Panc1 (cell line): ENCODE results near the gene CACNG1. TPM values are rescaled to one million over a fixed set of nuclear protein-coding genes. Genes with fewer than 3 reads are reported as not detected.
A peak's percentile ranks its signal among the peaks of the same experiment; 100 is the strongest.

Experiments
- ATAC-seq: fragments of 200-7000 bp; cut with Tn5 transposase; 2 replicates; pipeline ENCODE4 v1.9.1; 2020; ENCODE audit warnings: mild to moderate bottlenecking, moderate library complexity
- BruUV-seq: library from RNA; stranded (reverse); fragments of 400-500 nt; replicated peaks from 2 replicates; lab custom pipeline; 2021; lab: Mats Ljungman, UMichigan
- CTCF ChIA-PET: fragments of 300-600 bp; sonication (Branson Sonifier 250); formaldehyde crosslinking; loops from one replicate; lab custom pipeline; 2022; ENCODE audit warnings: antibody characterized with exemption; lab: Charles Lee
- POLR2A ChIA-PET: fragments of 300-600 bp; sonication (Branson Sonifier 250); formaldehyde crosslinking; loops from one replicate; lab custom pipeline; 2022; ENCODE audit warnings: antibody characterized with exemption; lab: Charles Lee
- DNase-seq: peaks from one replicate; pipeline ENCODE4 v3.0.0-alpha.2; 2010; ENCODE audit warnings: low read depth, low spot score
- H3K27ac ChIP-seq: 2 replicates; pipeline ENCODE4 v1.5.1; 2011; ENCODE audit warnings: mild to moderate bottlenecking, low read length, inconsistent platforms
- H3K27me3 ChIP-seq: fragments of 200-500 bp; sonication (Bioruptor generic); 2 replicates; pipeline ENCODE4 v1.6.0; 2014; ENCODE audit warnings: low read length, inconsistent platforms; ENCODE audit not compliant: control insufficient read depth, insufficient read depth
- H3K36me3 ChIP-seq: fragments of 200-500 bp; sonication (Bioruptor generic); 2 replicates; pipeline ENCODE4 v1.5.1; 2014; ENCODE audit warnings: inconsistent platforms, mild to moderate bottlenecking, low read length, moderate library complexity; ENCODE audit not compliant: control insufficient read depth, insufficient read depth
- H3K4me1 ChIP-seq: 2 replicates; pipeline ENCODE4 v1.5.1; 2011; ENCODE audit warnings: inconsistent platforms, mild to moderate bottlenecking, low read length, moderate library complexity; ENCODE audit not compliant: control insufficient read depth, insufficient read depth
- H3K4me3 ChIP-seq, 2 experiments: 2 replicates each; pipeline ENCODE4 v1.5.1; 2011 to 2012; ENCODE audit warnings: low read depth in 2 of 2, low read length in 2 of 2, mild to moderate bottlenecking in 2 of 2, inconsistent platforms in 1 of 2, moderate library complexity in 1 of 2
- H3K9me3 ChIP-seq: fragments of 200-500 bp; sonication (Bioruptor generic); 2 replicates; pipeline ENCODE4 v1.5.1; 2014; ENCODE audit warnings: low read depth, mild to moderate bottlenecking, inconsistent platforms, low read length, moderate library complexity; ENCODE audit not compliant: control insufficient read depth, insufficient read depth
- POLR2AphosphoS5 ChIP-seq: IDR thresholded peaks from 2 replicates; pipeline ENCODE4 v1.6.1; 2012; ENCODE audit warnings: mild to moderate bottlenecking, low read depth, low read length, moderate library complexity
- SIN3A ChIP-seq: IDR thresholded peaks from 2 replicates; pipeline ENCODE4 v1.6.1; 2012; ENCODE audit warnings: low read depth, mild to moderate bottlenecking, low read length, moderate library complexity, borderline replicate concordance; ENCODE audit not compliant: insufficient read depth
- TCF7L2 ChIP-seq: IDR thresholded peaks from 2 replicates; pipeline ENCODE4 v1.6.1; 2011; ENCODE audit warnings: mild to moderate bottlenecking, low read depth, low read length, inconsistent platforms
- in situ Hi-C: cut with HindIII; loops from 2 replicates; pipeline ENCODE4 v1.10.0; 2016; ENCODE audit warnings: low sequenced_read_pairs, low pct_unique_long_range_greater_than_20kb
- intact Hi-C: fragments of 100-400 bp; cut with micrococcal nuclease; formaldehyde crosslinking; loops from one replicate; pipeline ENCODE4 v1.10.0; 2022; ENCODE audit not compliant: unreplicated experiment
- total RNA-seq: library from RNA; stranded (reverse); gene quantifications from one replicate; pipeline ENCODE4 v1.2.1, GENCODE V29; 2021; ENCODE audit not compliant: unreplicated experiment
- TF ChIP-seq, protein P1 (sequence below): fragments of 450-650 bp; IDR thresholded peaks from 2 replicates; pipeline ENCODE4 v1.5.1; 2017; ENCODE audit warnings: mild to moderate bottlenecking
- TF ChIP-seq, protein P2 (sequence below), 2 experiments: IDR thresholded peaks; 2 replicates each; pipeline ENCODE4 v1.6.1; 2011 to 2012; ENCODE audit warnings: low read depth in 2 of 2, control low read depth in 1 of 2, low read length in 1 of 2, mild to moderate bottlenecking in 1 of 2, moderate library complexity in 1 of 2; ENCODE audit not compliant: insufficient read depth in 1 of 2

CACNG1 gene
- total RNA-seq, 1 experiment from 2014 or later, result 0.13 TPM

DNA sequence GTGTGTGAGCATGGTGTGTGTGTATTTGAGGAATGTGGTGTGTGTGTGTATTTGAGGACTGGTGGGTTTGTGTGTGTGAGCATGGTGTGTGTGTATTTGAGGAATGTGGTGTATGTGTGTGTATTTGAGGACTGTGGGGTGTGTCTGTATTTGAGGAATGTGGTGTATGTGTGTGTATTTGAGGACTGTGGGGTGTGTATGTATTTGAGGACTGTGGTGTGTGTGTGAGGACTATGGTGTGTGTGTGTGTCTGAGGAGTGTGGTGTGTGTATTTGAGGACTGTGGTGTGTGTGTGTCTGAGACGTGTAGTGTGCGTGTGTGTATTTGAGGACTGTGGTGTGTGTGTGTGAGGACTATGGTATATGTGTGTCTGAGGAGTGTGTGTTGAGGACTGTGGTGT is 18.0 kb upstream of the CACNG1 start:
- intact Hi-C loops, result no loop called here
- Histone ChIP-seq H3K4me1 (no peaks in the 10 kb centered on the region), H3K36me3 (no peaks in the 10 kb centered on the region), H3K9me3 (no peaks in the 10 kb centered on the region), H3K27ac (no peak overlapping the region), H3K4me3 (no peak overlapping the region), H3K27me3 (no peaks in the 10 kb centered on the region)
- in situ Hi-C loops, result no loop called here
- ChIA-PET CTCF (no interaction called here), POLR2A (no interaction called here)
- no TSS peak for BruUV-seq
- ATAC-seq (no peak), DNase-seq (no peak)
- TF ChIP-seq SIN3A (no peak), TCF7L2 (no peak)
- TF ChIP-seq, protein P1, sequence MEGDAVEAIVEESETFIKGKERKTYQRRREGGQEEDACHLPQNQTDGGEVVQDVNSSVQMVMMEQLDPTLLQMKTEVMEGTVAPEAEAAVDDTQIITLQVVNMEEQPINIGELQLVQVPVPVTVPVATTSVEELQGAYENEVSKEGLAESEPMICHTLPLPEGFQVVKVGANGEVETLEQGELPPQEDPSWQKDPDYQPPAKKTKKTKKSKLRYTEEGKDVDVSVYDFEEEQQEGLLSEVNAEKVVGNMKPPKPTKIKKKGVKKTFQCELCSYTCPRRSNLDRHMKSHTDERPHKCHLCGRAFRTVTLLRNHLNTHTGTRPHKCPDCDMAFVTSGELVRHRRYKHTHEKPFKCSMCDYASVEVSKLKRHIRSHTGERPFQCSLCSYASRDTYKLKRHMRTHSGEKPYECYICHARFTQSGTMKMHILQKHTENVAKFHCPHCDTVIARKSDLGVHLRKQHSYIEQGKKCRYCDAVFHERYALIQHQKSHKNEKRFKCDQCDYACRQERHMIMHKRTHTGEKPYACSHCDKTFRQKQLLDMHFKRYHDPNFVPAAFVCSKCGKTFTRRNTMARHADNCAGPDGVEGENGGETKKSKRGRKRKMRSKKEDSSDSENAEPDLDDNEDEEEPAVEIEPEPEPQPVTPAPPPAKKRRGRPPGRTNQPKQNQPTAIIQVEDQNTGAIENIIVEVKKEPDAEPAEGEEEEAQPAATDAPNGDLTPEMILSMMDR, result no peak

DNA sequence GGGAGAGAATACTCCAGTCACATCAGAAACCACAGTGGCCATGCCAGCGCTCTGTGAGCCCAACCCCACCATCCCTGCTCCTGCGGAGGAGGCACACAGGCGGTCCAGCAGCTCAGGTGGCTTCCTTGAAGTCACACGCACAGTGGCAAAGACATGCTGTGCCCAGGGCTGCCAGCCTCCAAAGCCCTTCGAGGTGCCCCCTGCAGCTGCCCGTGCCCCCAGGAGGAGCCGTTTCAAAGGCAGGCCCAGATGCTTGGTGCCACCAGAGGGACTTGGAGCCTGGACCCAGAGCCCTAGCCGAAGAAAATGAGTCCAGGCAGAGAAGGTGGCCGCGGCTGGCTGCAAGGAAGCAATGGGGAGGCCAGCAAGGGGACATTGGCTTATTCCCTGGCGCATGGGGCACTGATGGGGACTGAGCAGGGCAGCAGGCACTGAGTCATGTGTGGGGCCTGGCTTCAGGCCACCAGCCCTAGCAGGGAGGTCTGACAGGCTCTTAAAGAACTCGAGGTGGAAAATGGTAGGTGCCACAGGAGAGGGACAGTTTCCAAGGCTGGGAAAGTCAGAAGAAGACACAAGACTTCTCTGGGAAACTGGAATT is 17.2 kb upstream of the CACNG1 start:
- intact Hi-C loops, result no loop called here
- no peak for DNase-seq
- CTCF ChIA-PET, result no interaction called here

More for the DNA sequence above, 17.2 kb upstream of the CACNG1 start:
- TF ChIP-seq POLR2AphosphoS5 (no peak), SIN3A (no peak), TCF7L2 (no peak)
- TF ChIP-seq, protein P2, sequence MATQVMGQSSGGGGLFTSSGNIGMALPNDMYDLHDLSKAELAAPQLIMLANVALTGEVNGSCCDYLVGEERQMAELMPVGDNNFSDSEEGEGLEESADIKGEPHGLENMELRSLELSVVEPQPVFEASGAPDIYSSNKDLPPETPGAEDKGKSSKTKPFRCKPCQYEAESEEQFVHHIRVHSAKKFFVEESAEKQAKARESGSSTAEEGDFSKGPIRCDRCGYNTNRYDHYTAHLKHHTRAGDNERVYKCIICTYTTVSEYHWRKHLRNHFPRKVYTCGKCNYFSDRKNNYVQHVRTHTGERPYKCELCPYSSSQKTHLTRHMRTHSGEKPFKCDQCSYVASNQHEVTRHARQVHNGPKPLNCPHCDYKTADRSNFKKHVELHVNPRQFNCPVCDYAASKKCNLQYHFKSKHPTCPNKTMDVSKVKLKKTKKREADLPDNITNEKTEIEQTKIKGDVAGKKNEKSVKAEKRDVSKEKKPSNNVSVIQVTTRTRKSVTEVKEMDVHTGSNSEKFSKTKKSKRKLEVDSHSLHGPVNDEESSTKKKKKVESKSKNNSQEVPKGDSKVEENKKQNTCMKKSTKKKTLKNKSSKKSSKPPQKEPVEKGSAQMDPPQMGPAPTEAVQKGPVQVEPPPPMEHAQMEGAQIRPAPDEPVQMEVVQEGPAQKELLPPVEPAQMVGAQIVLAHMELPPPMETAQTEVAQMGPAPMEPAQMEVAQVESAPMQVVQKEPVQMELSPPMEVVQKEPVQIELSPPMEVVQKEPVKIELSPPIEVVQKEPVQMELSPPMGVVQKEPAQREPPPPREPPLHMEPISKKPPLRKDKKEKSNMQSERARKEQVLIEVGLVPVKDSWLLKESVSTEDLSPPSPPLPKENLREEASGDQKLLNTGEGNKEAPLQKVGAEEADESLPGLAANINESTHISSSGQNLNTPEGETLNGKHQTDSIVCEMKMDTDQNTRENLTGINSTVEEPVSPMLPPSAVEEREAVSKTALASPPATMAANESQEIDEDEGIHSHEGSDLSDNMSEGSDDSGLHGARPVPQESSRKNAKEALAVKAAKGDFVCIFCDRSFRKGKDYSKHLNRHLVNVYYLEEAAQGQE (IDR thresholded peaks at IDR 0.05; ENCODE audit: insufficient read depth in 1 of 2, low read depth in 2 of 2, low read length in 1 of 2), result no peak
- TF ChIP-seq, protein P1, result no peak
- H3K27me3 ChIP-seq, result no peaks in the 10 kb centered on the region
- H3K4me1 ChIP-seq, result no peaks in the 10 kb centered on the region
- no peaks in the 10 kb centered on the region for H3K36me3 ChIP-seq
- POLR2A ChIA-PET, result no interaction called here
- in situ Hi-C loops, result no loop called here
- BruUV-seq, result no TSS peak
- peak; percentile 33; the same call in 1 of the 2 replicates for ATAC-seq
- no peak overlapping the region for H3K27ac ChIP-seq
- no peak overlapping the region for H3K4me3 ChIP-seq
- H3K9me3 ChIP-seq, result no peaks in the 10 kb centered on the region
